Stimulated activated CD8-positive, alpha-beta memory T cell treated with anti-CD3 and anti-CD28 coated beads, Interleukin-15, amount 100 ng/mL, for 24 hours (primary cell): ENCODE data around the gene PIGZ.
A peak's percentile ranks its signal among the peaks of the same experiment; 100 is the strongest.
"Not testable (repeated sequence)": the region's sequence is repeated elsewhere in the genome, so short reads cannot be mapped to it uniquely, and the experiment has no call there.

Experiments used
- DNase-seq: peaks from one replicate; pipeline ENCODE4 v3.0.0-alpha.2; 2020; ENCODE audit warnings: low read depth

PIGZ gene

DNA sequence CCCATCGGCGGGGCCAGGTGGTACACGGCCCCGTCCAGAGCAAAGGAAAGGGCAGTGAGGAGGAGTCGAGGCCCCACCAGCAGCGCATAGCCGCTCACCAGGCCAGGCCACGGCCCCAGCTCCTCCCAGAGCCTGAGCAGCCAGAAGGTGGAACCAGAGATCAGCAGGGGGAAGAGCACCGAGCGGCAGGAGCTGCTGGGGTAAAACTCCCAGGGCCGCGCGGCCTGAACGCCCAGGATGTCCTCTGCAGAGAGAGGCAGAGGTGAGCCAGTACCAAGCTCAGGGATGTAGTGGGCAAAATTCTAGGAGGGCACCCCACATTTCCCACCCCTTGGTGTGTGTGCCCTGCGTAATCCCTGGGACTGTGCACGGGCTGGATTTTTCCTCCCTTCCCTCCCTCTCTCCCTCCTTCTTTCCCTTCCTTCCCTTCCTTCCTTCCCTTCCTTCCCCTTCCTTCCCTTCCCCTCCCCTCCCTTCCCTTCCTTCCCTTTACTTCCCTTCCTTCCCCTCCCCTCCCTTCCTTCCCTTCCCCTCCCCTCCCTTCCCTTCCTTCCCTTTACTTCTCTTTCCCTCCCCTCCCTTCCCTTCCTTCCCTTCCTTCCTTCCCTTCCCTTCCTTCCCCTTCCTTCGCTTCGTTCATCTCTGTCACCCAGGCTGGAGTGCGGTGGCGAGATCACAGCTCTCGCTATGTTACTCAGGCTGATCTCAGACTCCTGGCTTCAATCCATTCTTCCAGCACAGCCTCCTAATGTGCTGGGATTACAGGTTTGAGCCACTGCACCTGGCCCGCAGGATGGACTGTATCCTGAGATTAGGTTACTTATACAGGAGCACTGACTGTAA is 20.0 kb downstream of the PIGZ start:
- DNase-seq: no peak

DNA sequence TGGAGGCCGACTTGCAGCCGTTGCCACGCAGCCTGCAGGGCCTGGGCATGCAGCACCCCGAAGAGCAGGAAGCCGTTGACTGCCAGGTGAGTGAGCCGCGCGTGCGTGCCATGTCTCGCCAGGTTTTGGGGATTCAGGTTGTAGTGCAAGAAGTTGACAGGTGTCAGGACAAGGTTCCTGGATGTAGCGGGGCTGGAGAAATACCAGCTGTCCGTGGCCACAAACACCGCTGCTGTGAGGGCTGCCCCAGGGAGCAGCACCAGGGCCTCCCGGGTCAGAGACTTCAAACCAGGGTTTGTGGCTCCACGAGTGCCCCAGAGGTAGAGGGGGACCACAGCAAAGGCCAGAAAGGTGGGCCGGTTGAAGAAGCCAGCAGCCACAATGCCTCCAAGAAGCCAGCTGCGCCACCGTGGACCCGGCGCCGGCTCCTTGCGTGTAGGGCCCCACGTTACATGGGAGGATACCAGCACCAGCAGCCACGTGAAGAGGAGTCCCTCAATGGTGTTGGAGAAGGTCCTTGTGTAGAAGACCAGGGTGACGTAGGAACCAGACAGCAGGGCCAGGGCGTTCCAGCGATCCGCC is 20.7 kb downstream of the PIGZ start:
- DNase-seq: no peak

DNA sequence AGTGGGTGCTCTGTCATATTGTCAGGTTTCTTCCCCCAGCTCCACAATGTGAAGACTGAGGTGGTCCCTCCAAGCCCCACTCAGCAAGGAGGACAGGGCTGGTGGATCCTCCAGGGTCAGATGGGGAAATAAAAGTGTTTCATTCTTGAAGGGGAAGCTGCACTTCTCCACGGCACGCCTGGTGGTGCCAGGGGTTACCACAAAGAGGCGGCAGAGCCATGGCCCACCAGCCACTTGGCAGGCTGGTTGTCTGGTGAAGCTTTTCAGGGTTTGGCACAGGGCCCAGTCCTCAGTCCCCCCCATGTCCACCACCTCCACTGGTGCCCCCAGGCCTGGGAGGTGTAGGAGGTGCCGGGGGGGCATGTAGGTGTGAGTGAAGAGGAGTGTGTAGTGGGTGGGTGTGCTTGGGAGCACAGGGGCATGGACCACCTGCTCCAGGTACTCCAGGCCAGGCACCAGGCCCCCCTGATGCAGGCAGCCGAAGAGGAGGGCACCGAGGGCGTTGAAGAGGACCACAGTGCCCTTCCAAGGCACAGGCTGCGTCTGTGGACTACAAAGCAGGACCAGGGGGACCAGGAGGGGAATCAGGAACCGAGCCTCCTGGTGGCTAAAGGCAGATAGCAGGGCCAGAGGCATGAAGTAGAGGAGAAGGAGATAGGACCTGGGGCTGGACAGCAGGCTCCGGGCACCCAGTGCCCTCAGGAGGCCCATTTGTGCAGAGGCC is 21.3 kb downstream of the PIGZ start:
- no peak for DNase-seq

DNA sequence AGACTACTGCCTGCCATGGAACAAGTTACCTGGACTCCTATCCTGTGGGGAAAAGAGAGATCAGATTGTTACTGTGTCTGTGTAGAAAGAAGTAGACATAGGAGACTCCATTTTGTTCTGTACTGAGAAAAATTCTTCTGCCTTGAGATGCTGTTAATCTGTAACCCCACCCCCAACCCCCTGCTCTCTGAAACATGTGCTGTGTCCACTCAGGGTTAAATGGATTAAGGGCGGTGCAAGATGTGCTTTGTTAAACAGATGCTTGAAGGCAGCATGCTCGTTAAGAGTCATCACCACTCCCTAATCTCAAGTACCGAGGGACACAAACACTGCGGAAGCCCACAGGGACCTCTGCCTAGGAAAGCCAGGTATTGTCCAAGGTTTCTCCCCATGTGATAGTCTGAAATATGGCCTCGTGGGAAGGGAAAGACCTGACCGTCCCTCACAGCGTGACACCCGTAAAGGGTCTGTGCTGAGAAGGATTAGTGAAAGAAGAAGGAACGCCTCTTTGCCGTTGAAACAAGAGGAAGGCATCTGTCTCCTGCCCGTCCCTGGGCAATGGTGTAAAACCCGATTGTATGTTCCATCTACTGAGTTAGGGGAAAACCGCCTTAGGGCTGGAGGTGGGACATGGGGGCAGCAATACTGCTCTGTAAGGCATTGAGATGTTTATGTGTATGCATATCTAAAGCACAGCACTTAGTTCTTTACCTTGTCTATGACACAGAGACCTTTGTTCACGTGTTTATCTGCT is 24.4 kb downstream of the PIGZ start:
- not testable (repeated sequence) for DNase-seq

DNA sequence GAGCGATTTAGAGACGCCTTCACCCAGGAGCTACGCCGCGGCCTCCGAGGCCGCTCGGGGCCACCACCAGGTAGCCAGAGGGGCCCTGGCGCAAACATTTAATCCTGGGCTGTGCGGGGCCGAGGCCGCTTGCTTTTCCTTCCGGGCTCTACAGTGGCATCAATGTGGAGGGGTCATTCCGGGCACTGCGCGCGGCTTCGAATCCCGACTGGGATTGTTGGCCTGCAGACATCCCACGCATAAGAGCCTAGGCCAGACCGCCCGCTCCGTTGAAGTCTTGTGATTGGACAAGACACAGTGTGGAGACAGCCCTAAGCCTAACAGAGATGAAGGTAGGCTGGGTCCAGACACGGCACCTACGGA is 25.7 kb downstream of the PIGZ start:
- DNase-seq: no peak

GRCh38 chr3:196942226-196942914 is 26.3 kb downstream of the PIGZ start, which contains the start of gene NCBP2:
TSS of gene NCBP2 (minus strand) at chr3:196942528. CDS start at chr3:196942503, 25 bp downstream.
- peak; percentile 100 for DNase-seq

DNA sequence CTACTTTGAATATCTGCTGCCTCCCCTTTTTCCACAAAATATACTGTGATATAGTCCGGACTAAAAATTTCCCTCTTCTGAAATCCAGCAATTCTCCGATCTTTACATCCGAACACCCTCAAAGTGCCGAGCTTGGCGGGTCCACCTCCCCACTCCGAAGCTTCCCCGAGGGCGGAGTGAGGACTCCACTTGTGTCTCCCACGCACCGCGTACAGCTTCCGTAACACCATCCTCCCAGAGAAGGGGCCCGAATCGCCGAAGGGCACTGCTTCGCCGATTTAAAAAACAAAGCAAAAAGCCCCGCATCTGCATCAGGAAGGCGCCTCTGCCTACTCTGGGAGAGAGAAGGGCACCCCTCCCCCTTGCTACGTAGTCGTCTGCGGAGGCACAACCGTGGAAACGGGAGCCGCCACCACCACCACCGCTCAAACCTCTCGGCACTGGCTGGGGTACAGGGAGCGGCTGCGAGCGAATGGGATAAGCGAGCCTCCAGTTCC is 26.9 kb downstream of the PIGZ start:
- peak; percentile 29 for DNase-seq

GRCh38 chr3:196938576-196938975 is 30.1 kb downstream of the PIGZ start:
- no peak for DNase-seq

GRCh38 chr3:196938124-196938523 is 30.5 kb downstream of the PIGZ start:
- no peak for DNase-seq

DNA sequence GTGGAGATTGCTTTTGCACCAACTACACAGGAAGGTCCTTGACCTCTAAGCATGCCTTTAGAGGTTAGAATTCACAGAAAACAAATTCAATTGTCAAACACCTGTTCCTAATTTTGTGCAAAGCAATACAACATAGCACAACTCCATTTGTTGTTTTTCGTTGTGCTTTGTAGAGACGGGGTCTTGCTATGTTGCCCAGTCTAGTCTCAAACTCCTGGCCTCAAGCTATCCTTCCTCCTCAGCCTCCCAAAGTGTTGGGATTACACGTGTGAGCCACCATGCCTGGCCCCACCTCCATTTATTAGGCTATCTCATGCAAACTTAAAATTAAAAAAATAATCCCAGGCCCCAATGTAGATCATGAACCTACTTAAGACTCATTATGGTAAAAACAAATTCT is 32.3 kb downstream of the PIGZ start:
- DNase-seq: no peak

DNA sequence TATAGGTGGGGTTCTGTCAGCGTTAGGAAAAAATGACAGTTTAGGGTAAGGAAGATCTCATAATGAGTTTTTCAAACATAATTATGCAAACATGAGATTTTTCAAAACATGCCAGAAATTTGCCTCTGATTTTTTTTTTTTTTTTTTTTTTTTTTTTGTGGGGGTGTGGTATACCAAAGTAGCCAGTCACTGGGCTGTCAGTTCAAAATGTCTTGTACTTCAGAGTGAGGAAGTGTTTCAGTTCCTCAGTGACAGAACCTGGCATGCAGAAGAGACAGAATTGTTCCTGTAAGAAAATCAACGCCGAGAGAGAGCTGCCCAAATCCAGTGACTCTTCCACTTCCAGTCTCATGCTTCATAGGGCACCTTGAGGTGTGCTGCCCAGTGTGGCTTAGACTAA is 36.0 kb downstream of the PIGZ start:
- no peak for DNase-seq

GRCh38 chr3:196931828-196932587 is 36.6 kb downstream of the PIGZ start:
- no peak for DNase-seq

DNA sequence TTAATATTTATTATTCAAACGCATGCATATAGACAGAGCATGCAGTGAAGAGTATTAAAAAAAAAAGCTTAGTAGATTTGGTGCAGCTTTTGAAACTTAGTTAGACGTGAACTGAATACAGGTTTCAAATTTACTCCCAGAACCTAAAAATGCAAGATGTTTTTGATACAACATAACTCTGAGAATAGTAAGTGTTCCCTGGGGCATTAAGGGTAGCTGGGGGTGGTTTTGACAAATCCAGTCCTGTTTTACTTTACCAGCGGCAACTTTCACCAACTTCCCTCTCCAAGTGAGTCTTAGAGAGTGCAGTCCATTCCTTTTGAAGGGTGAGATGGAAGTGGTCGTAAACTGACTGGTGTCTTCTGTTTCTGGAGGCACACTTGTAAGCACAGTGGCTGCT is 37.5 kb downstream of the PIGZ start:
- no peak for DNase-seq

DNA sequence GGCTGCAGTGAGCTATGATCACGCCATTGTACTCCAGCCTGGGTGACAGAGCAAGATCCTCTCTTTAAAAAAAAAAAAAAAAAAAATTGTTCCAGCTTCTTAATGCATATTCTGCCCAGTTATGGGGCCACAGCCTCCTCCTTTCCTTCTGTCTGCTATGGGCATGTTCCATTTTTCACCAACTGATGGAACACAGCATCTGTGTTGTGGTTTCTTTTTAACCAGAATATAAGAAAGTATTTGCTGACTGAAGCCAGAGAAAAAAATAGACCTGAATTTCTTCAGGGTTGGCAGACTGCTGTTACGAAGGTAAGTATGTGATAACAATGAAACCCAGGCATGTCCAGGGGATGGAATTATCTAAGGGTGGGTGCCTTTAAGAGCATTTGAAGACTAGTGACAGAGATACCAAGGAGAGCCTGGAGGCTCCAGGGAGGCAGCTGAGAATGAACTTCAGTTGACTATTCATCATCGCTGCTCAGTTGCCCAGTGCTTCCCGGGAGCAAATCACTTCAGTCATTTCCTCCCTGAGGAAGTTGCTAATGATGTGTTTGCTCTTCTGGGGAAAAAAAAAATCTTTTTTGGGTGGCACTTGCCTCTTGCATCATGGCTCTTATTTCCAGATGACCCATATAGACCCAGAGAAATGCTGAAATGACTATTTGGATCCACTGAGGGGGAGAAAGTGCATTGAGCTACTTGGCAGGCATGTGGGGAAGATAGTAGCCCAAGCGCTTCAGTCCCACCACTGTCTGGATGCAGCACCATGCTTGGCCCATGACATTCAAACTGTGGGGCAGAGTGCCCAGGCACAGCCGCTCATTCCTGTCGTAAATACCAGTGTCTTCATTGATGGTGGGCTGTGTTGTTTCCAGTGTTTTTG is 40.8 kb downstream of the PIGZ start:
- no peak for DNase-seq

GRCh38 chr3:196920733-196921132 is 47.9 kb downstream of the PIGZ start:
- DNase-seq: no peak

GRCh38 chr3:196918968-196919367 is 49.7 kb downstream of the PIGZ start:
- no peak for DNase-seq

GRCh38 chr3:196916995-196917394 is 51.6 kb downstream of the PIGZ start:
- no peak for DNase-seq

- DNase-seq: no peak
Observed at GRCh38 chr3:196916221-196916620, 52.4 kb downstream of the PIGZ start.

GRCh38 chr3:196915375-196915774 is 53.3 kb downstream of the PIGZ start:
- DNase-seq: no peak

GRCh38 chr3:196914866-196915265 is 53.8 kb downstream of the PIGZ start:
- no peak for DNase-seq
